DND-41 (cell line): ENCODE data around the gene EXOC3.

Experiments
- ATAC-seq: fragments of 200-7000 bp; cut with Tn5 transposase; 3 replicates; pipeline ENCODE4 v1.9.1; 2021; ENCODE audit warnings: low read depth; ENCODE audit not compliant: insufficient read depth
- DNase-seq: peaks from one replicate; pipeline ENCODE4 v3.0.0-alpha.2; 2020
- H2AFZ ChIP-seq: 2 replicates; pipeline ENCODE4 v1.6.0; 2012; ENCODE audit warnings: low read depth, low read length
- H3K27ac ChIP-seq: 2 replicates; pipeline ENCODE4 v1.5.1; 2012; ENCODE audit warnings: low read length, inconsistent platforms
- H3K27me3 ChIP-seq: fragments of 200-600 bp; sonication (generic); 2 replicates; pipeline ENCODE4 v1.6.0; 2012; ENCODE audit warnings: low read length, mild to moderate bottlenecking, inconsistent platforms; ENCODE audit not compliant: insufficient read depth, poor library complexity
- H3K36me3 ChIP-seq: 2 replicates; pipeline ENCODE4 v1.5.1; 2012; ENCODE audit warnings: low read length, inconsistent platforms; ENCODE audit not compliant: insufficient read depth
- H3K4me1 ChIP-seq: 2 replicates; pipeline ENCODE4 v1.5.1; 2012; ENCODE audit warnings: mild to moderate bottlenecking, low read length; ENCODE audit not compliant: insufficient read depth
- H3K4me2 ChIP-seq: 2 replicates; pipeline ENCODE4 v1.6.0; 2012; ENCODE audit warnings: mild to moderate bottlenecking, moderate library complexity, low read length, inconsistent platforms; ENCODE audit not compliant: insufficient read depth
- H3K4me3 ChIP-seq, 2 experiments: fragments of 200-600 bp in 1 of 2; shearing (Covaris generic) in 1 of 2; 2 replicates each; pipeline ENCODE4 v1.5.1; 2012 to 2016; ENCODE audit warnings: inconsistent platforms in 2 of 2, low read length in 2 of 2, mild to moderate bottlenecking in 2 of 2, low read depth in 1 of 2, moderate library complexity in 1 of 2
- H3K79me2 ChIP-seq: 2 replicates; pipeline ENCODE4 v1.6.0; 2012; ENCODE audit warnings: low read length, inconsistent platforms; ENCODE audit not compliant: insufficient read depth
- H3K9ac ChIP-seq: 2 replicates; pipeline ENCODE4 v1.6.0; 2012; ENCODE audit warnings: low read depth, mild to moderate bottlenecking, inconsistent platforms, low read length, moderate library complexity
- H3K9me3 ChIP-seq: 2 replicates; pipeline ENCODE4 v1.5.1; 2012; ENCODE audit warnings: low read length, moderate library complexity, mild to moderate bottlenecking, inconsistent platforms; ENCODE audit not compliant: insufficient read depth, severe bottlenecking
- H4K20me1 ChIP-seq: 2 replicates; pipeline ENCODE4 v1.6.0; 2012; ENCODE audit warnings: low read length; ENCODE audit not compliant: insufficient read depth
- CTCF ChIP-seq: IDR thresholded peaks from 2 replicates; pipeline ENCODE4 v1.5.1; 2012; ENCODE audit warnings: borderline replicate concordance, low read length, moderate library complexity, mild to moderate bottlenecking; ENCODE audit not compliant: poor library complexity, severe bottlenecking; ENCODE audit errors: extremely low read depth
- EZH2 ChIP-seq: IDR thresholded peaks from 3 replicates; pipeline ENCODE4 v1.6.1; 2012; ENCODE audit warnings: borderline replicate concordance, low read depth, mild to moderate bottlenecking, moderate library complexity, low read length, inconsistent platforms; ENCODE audit not compliant: severe bottlenecking

EXOC3 gene

GRCh38 chr5:474840-475661, 32.1 kb downstream of the EXOC3 start:
- H2AFZ ChIP-seq: no peak overlapping the region

DNA sequence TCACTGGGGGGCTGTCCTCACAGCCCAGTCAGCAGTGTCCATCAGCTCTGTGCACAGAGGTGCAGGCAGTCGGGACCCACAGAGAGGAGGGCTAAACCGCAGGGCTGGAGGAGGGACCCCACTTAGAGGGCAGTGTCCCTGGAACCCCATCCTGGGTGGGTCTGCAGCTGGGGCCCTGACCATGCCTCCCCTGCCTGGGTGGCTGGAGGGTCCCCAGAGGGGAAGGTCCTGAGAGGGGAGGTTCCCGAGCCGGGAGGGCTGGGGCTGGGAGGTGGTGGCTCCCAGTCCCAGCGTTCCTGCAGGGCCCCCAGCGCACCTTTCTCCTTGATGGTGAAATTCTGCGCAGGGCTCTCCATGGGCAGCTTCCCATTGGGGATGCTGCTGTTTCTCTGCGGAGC, 32.7 kb downstream of the EXOC3 start:
- Histone ChIP-seq H3K4me3 (no peak overlapping the region), H3K36me3 (peaks cover 9% of the 10 kb centered on the region), H3K79me2 (peaks cover 27% of the 10 kb centered on the region), H3K9me3 (no peaks in the 10 kb centered on the region), H3K27me3 (no peaks in the 10 kb centered on the region), H3K4me1 (peaks cover 26% of the 10 kb centered on the region), H3K4me2 (no peak overlapping the region), H2AFZ (no peak overlapping the region), H4K20me1 (peaks cover 36% of the 10 kb centered on the region), H3K27ac (no peak overlapping the region), H3K9ac (no peak overlapping the region)
- TF ChIP-seq EZH2 (no peak), CTCF (no peak)
- ATAC-seq (no peak), DNase-seq (no peak)

More at GRCh38 chr5:474840-475661, 32.1 kb downstream of the EXOC3 start:
- Histone ChIP-seq H3K4me3 (peak overlapping the region in 1 of 2 experiments; percentile 73; a peak in 2 of 4 replicates), H3K9me3 (no peaks in the 10 kb centered on the region), H3K9ac (peak overlapping the region; percentile 30), H3K27me3 (no peaks in the 10 kb centered on the region), H3K27ac (no peak overlapping the region), H3K36me3 (peaks cover 16% of the 10 kb centered on the region), H3K4me1 (peaks cover 31% of the 10 kb centered on the region), H4K20me1 (peaks cover 36% of the 10 kb centered on the region), H3K4me2 (peak overlapping the region; percentile 49), H3K79me2 (peaks cover 33% of the 10 kb centered on the region)
- ATAC-seq (no peak), DNase-seq (no peak)
- TF ChIP-seq EZH2 (no peak), CTCF (no peak)

- TF ChIP-seq EZH2 (no peak), CTCF (no peak)
- H3K4me1 ChIP-seq: peaks cover 20% of the 10 kb centered on the region
- no peak overlapping the region for H3K4me2 ChIP-seq
- H3K27ac ChIP-seq: no peak overlapping the region
- no peaks in the 10 kb centered on the region for H3K27me3 ChIP-seq
- peaks cover 4% of the 10 kb centered on the region for H3K36me3 ChIP-seq
- H4K20me1 ChIP-seq: peaks cover 31% of the 10 kb centered on the region
- H3K9ac ChIP-seq: no peak overlapping the region
- ATAC-seq (no peak), DNase-seq (no peak)
- no peak overlapping the region for H3K4me3 ChIP-seq
- no peak overlapping the region for H2AFZ ChIP-seq
- H3K9me3 ChIP-seq: no peaks in the 10 kb centered on the region
- peaks cover 21% of the 10 kb centered on the region for H3K79me2 ChIP-seq
These were observed 33.3 kb downstream of the EXOC3 start for GRCh38 chr5:476102-476813.
